Esophagus (tissue), 2 donors: Measurements from ENCODE around the gene ZMYND10. TPM values are rescaled to one million over a fixed set of nuclear protein-coding genes. Genes with fewer than 3 reads are reported as not detected.

Experiments used
- H3K27ac ChIP-seq, 2 donors: one replicate each; pipeline ENCODE4 v1.5.1; 2013; ENCODE audit warnings: low read depth in 2 of 2, mild to moderate bottlenecking in 2 of 2, inconsistent platforms in 1 of 2, low read length in 1 of 2, moderate library complexity in 1 of 2
- H3K27me3 ChIP-seq, 2 donors: one replicate each; pipeline ENCODE4 v1.6.1; 2013; ENCODE audit warnings: low read length in 2 of 2, control low read depth in 1 of 2, mild to moderate bottlenecking in 1 of 2; ENCODE audit not compliant: insufficient read depth in 2 of 2, control insufficient read depth in 1 of 2
- H3K36me3 ChIP-seq, 2 donors: one replicate each; pipeline ENCODE4 v1.6.1; 2013; ENCODE audit warnings: low read length in 1 of 2; ENCODE audit not compliant: control insufficient read depth in 2 of 2, insufficient read depth in 2 of 2
- H3K4me1 ChIP-seq, 2 donors: one replicate each; pipeline ENCODE4 v1.6.1; 2013; ENCODE audit warnings: low read length in 1 of 2; ENCODE audit not compliant: control insufficient read depth in 2 of 2, insufficient read depth in 2 of 2
- H3K4me3 ChIP-seq, 2 donors: one replicate each; pipeline ENCODE4 v1.5.1; 2013; ENCODE audit warnings: low read length in 2 of 2, mild to moderate bottlenecking in 2 of 2, low read depth in 1 of 2, moderate library complexity in 1 of 2
- H3K9me3 ChIP-seq, 2 donors: one replicate each; pipeline ENCODE4 v1.6.1; 2013; ENCODE audit warnings: mild to moderate bottlenecking in 2 of 2, low read depth in 1 of 2, low read length in 1 of 2, moderate library complexity in 1 of 2; ENCODE audit not compliant: control insufficient read depth in 2 of 2, insufficient read depth in 1 of 2
- WGBS, 2 donors: extraction: QIAGEN DNeasy Blood & Tissue Kit; methylation state at CpG; one replicate each; pipeline ENCODE4 v1.1.7; 2013; 5-methylcytosine and 5-hydroxymethylcytosine counted together
- polyA plus RNA-seq, 2 donors: library from polyadenylated mRNA; stranded (reverse); fragments of 200-250 nt; gene quantifications; one replicate each; pipeline ENCODE4 v1.2.3, GENCODE V29; 2013
- donor health status: healthy with polysubstance abuse.
- donor health status: Bipolar disorder and iron deficiency.

Gene ZMYND10
- polyA plus RNA-seq, 2 donors: 0.29 to 0.35 TPM

DNA sequence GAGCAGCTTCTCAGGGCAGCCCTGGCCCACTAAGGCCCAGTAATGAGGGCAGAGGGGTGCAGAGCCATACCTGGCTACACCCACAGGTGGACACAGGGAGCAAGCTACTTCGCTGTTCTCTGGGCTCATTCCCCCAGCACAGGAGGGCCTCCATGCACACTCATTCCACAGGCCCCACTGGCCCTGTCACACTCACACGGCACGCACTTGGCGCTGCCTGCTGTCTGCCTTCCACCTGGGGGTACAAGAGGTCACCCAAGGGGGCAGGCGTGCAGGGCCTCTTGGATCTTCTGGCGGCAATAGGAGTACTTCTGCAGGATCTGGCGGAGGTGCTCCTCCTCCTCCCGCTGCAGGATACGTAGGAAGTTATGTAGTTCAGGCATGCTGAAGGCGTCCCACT lies 15.2 kb downstream of the ZMYND10 start:
- WGBS, 2 donors: 94% methylated on average over 10 of the region's 10 CpGs

GRCh38 chr3:50327943-50328691 lies 17.4 kb downstream of the ZMYND10 start, which contains the start of gene TUSC2:
Gene TUSC2 (minus strand): TSS chr3:50328223. CDS start chr3:50328099, 124 bp downstream.
- peaks cover 16 to 31% of the 10 kb centered on the region in 2 donors for H3K36me3 ChIP-seq
- 2% methylated on average over 55 of the region's 55 CpGs for WGBS, 2 donors
- H3K27ac ChIP-seq: peak within 1 kb of the TSS; percentile 88 to 92
- peak within 1 kb of the TSS; percentile 91 to 97 for H3K4me3 ChIP-seq
- H3K9me3 ChIP-seq: peaks cover 0 to 2% of the 10 kb centered on the region in 2 donors
- no peaks in the 10 kb centered on the region for H3K27me3 ChIP-seq
- peaks cover 0 to 9% of the 10 kb centered on the region in 2 donors for H3K4me1 ChIP-seq

More for the DNA sequence above, 15.2 kb downstream of the ZMYND10 start:
- no peak overlapping the region for H3K4me3 ChIP-seq
- no peaks in the 10 kb centered on the region for H3K27me3 ChIP-seq
- H3K36me3 ChIP-seq: peaks cover 16 to 31% of the 10 kb centered on the region in 2 donors
- no peak overlapping the region for H3K27ac ChIP-seq
- H3K9me3 ChIP-seq: peaks cover 0 to 2% of the 10 kb centered on the region in 2 donors
- peaks cover 0 to 9% of the 10 kb centered on the region in 2 donors for H3K4me1 ChIP-seq

DNA sequence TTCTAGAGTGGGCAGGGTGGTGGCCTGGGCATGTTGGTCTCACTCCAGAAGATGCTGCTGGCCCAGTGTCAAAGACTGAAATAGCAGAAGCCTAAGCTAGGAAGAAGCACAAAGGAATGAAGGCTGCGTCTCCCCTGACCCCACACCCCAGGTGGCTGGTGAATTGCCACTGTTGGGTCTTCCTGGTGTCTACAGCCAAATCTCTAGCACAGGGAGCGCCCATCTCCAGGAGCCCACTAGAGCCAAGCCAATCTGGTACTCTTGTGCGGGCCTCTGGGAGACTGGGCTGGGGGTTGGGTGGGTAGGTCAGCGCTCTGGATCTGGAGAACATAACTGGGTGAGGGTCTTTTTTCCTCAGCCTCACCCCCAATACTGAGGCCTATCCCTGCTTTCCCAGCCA lies 18.4 kb downstream of the ZMYND10 start:
- H3K4me3 ChIP-seq: peak overlapping the region; percentile 91 to 97
- peaks cover 0 to 9% of the 10 kb centered on the region in 2 donors for H3K4me1 ChIP-seq
- H3K36me3 ChIP-seq: peaks cover 16 to 28% of the 10 kb centered on the region in 2 donors
- H3K27me3 ChIP-seq: no peaks in the 10 kb centered on the region
- 59 to 60% methylated on average over 4 of the region's 4 CpGs for WGBS, 2 donors
- peaks cover 0 to 2% of the 10 kb centered on the region in 2 donors for H3K9me3 ChIP-seq
- peak overlapping the region in 1 of 2 donors; percentile 92 for H3K27ac ChIP-seq

DNA sequence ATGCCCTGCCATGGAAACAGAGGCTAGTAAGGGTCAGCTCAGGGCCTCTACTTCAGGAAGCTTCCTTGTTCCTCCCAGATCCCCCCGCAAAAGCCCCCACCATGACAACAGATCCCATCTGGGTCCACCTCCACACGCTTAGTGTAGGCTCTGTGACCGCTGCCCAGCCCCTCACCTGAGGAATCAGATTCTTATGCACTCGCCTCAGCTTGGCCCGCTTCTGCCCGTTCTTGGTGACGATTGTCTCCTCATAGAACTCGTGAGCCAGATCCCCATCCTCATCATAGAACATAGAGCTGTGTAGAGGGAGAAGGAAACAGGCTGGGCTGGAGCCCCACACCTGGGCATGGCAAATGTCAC lies 19.4 kb downstream of the ZMYND10 start:
- H3K9me3 ChIP-seq: peaks cover 0 to 2% of the 10 kb centered on the region in 2 donors
- H3K27ac ChIP-seq: no peak overlapping the region
- H3K36me3 ChIP-seq: peaks cover 10 to 20% of the 10 kb centered on the region in 2 donors
- H3K4me1 ChIP-seq: peaks cover 0 to 9% of the 10 kb centered on the region in 2 donors
- no peaks in the 10 kb centered on the region for H3K27me3 ChIP-seq
- H3K4me3 ChIP-seq: no peak overlapping the region
- WGBS, 2 donors: 88 to 89% methylated on average over 8 of the region's 8 CpGs

GRCh38 chr3:50325497-50326181 lies 19.9 kb downstream of the ZMYND10 start:
- 84 to 85% methylated on average over 11 of the region's 11 CpGs for WGBS, 2 donors
- Histone ChIP-seq H3K4me3 (no peak overlapping the region), H3K27ac (peak overlapping the region in 1 of 2 donors; percentile 47)

DNA sequence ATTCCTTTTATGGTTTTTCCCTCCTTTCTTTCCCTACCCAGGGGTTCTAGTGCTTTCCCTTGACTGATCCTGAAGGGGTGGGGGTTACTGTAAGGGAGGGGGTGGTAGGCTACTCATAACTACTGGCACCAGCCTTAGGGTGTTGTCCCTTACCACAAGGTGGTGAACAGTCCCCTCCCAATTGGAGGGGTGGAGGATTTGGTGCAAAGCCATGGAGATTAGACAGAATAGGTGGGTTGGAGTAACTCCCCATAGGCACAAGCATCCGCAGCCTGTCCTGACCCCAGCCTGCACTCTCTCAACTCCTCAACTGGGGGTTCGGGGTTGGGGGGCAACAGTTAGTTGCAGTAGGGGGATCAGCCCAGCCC lies 20.4 kb downstream of the ZMYND10 start:
- no peaks in the 10 kb centered on the region for H3K9me3 ChIP-seq
- no peak overlapping the region for H3K4me3 ChIP-seq
- peaks cover 0 to 13% of the 10 kb centered on the region in 2 donors for H3K4me1 ChIP-seq
- 73 to 88% methylated on average over 2 of the region's 2 CpGs for WGBS, 2 donors
- no peaks in the 10 kb centered on the region for H3K27me3 ChIP-seq
- peak overlapping the region in 1 of 2 donors; percentile 47 for H3K27ac ChIP-seq
- peaks cover 1 to 10% of the 10 kb centered on the region in 2 donors for H3K36me3 ChIP-seq

More at GRCh38 chr3:50325497-50326181, 19.9 kb downstream of the ZMYND10 start:
- peaks cover 0 to 2% of the 10 kb centered on the region in 2 donors for H3K9me3 ChIP-seq
- H3K4me1 ChIP-seq: peaks cover 0 to 9% of the 10 kb centered on the region in 2 donors
- peaks cover 6 to 15% of the 10 kb centered on the region in 2 donors for H3K36me3 ChIP-seq
- no peaks in the 10 kb centered on the region for H3K27me3 ChIP-seq

GRCh38 chr3:50324351-50325112 lies 21.0 kb downstream of the ZMYND10 start:
- Histone ChIP-seq H3K36me3 (peaks cover 0 to 9% of the 10 kb centered on the region in 2 donors), H3K4me1 (peaks cover 0 to 19% of the 10 kb centered on the region in 2 donors), H3K4me3 (no peak overlapping the region), H3K9me3 (no peaks in the 10 kb centered on the region), H3K27me3 (no peaks in the 10 kb centered on the region), H3K27ac (peak overlapping the region; percentile 31 to 83)
- 41 to 50% methylated on average over 4 of the region's 4 CpGs for WGBS, 2 donors

GRCh38 chr3:50323614-50324199 lies 21.8 kb downstream of the ZMYND10 start:
- peaks cover 0 to 25% of the 10 kb centered on the region in 2 donors for H3K4me1 ChIP-seq
- peak overlapping the region; percentile 53 to 83 for H3K27ac ChIP-seq
- H3K4me3 ChIP-seq: no peak overlapping the region
- 54 to 63% methylated on average over 5 of the region's 5 CpGs for WGBS, 2 donors
- H3K9me3 ChIP-seq: no peaks in the 10 kb centered on the region
- no peaks in the 10 kb centered on the region for H3K27me3 ChIP-seq
- H3K36me3 ChIP-seq: peaks cover 0 to 12% of the 10 kb centered on the region in 2 donors

- Histone ChIP-seq H3K4me3 (no peak overlapping the region), H3K36me3 (peaks cover 0 to 17% of the 10 kb centered on the region in 2 donors), H3K4me1 (peaks cover 0 to 30% of the 10 kb centered on the region in 2 donors), H3K27me3 (no peaks in the 10 kb centered on the region), H3K9me3 (no peaks in the 10 kb centered on the region), H3K27ac (peak overlapping the region; percentile 82 to 83)
- WGBS, 2 donors: 56 to 60% methylated on average over 4 of the region's 4 CpGs
These were observed 22.4 kb downstream of the ZMYND10 start for GRCh38 chr3:50323092-50323600.
